Measurements from ENCODE around the gene BEND7. TPM values are rescaled to one million over a fixed set of nuclear protein-coding genes. Genes with fewer than 3 reads are reported as not detected.
A peak's percentile ranks its signal among the peaks of the same experiment; 100 is the strongest.

BEND7 gene
- total RNA-seq, 1 donor from 2014 or later: 25.0 TPM

DNA sequence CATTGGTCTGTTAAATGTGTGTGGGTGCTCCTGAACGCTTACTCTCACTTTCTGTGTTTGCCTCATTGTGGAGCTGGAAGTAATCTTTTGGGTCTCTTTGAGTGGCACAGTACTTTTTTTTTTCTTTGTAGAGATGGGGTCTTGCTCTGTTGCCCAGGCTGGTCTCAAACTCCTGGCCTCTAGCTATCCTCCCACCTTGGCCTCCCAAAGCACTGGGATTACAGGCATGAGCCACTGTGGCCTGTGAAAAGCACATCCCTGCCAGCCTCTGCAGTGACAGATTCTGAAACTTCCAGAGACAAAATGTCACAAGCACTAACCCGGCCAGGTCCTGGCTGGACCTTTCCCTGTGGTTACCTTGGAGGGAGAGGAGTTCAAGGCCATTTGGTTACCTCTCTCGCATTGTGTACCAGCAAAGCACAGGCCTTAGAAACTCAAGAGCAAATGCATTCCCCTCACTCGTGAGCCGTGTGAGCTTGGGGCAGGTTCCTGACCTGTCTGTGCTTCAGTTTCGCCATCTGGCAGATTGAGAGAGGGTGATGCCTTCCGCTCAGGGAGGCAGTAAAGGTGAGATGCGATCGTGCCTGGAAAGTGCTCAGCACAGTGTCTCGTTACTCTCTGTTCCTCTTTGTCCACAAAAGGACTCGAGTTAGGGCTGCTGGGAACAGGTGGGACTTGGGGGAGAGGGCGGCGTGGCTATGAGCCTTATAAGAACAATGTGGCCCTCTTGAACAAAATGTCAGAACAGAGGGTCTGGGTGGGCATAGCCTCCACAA lies 108.1 kb downstream of the BEND7 start:
- Mint-ChIP-seq H3K36me3 (ENCODE audit: low read depth) (no peaks in the 10 kb centered on the region), H3K27me3 (ENCODE audit: low read depth) (peaks cover 2% of the 10 kb centered on the region), H3K27ac (ENCODE audit: unreplicated experiment) (peak overlapping the region; percentile 6), H3K4me3 (no peak overlapping the region), H3K9me3 (no peaks in the 10 kb centered on the region), H3K4me1 (no peaks in the 10 kb centered on the region)
- TF ChIP-seq, protein P1, sequence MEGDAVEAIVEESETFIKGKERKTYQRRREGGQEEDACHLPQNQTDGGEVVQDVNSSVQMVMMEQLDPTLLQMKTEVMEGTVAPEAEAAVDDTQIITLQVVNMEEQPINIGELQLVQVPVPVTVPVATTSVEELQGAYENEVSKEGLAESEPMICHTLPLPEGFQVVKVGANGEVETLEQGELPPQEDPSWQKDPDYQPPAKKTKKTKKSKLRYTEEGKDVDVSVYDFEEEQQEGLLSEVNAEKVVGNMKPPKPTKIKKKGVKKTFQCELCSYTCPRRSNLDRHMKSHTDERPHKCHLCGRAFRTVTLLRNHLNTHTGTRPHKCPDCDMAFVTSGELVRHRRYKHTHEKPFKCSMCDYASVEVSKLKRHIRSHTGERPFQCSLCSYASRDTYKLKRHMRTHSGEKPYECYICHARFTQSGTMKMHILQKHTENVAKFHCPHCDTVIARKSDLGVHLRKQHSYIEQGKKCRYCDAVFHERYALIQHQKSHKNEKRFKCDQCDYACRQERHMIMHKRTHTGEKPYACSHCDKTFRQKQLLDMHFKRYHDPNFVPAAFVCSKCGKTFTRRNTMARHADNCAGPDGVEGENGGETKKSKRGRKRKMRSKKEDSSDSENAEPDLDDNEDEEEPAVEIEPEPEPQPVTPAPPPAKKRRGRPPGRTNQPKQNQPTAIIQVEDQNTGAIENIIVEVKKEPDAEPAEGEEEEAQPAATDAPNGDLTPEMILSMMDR (conservative IDR thresholded peaks at IDR 0.05): no peak
- no peak for DNase-seq (ENCODE audit: low read depth, low spot score)

DNA sequence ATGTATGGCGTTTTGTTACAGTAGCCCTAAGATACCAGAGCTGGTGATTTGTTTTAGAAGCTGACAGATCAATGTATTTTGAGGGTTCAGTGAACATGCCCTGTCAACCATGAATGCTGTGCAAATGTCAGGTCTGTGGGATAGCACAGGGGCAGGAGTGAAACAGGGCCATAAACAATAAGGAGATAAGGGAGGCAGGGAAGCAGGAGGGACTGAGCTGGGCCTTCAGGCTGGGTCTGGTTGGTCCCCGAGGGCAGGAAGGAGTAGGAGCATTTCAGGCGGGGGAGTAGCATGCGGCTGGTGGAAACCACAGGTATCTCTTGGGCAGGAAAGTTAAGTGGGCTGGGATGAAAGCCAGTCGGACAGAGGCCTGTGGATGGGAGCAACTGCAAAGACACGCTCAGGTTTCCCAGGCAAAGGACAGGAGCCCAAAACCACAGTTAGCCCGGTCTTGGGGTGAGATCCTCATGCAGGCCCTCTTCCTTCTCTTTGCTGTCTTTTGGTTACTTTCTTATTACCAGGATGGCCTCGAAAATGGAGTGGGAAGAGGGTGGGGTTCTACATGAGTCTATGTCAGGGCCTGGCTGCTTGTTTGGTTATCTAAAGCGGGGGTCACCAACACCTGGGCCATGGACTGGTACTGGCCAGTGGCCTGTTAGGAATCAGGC lies 111.2 kb downstream of the BEND7 start:
- TF ChIP-seq, protein P1 (conservative IDR thresholded peaks at IDR 0.05): no peak
- no peaks in the 10 kb centered on the region for H3K4me1 Mint-ChIP-seq

DNA sequence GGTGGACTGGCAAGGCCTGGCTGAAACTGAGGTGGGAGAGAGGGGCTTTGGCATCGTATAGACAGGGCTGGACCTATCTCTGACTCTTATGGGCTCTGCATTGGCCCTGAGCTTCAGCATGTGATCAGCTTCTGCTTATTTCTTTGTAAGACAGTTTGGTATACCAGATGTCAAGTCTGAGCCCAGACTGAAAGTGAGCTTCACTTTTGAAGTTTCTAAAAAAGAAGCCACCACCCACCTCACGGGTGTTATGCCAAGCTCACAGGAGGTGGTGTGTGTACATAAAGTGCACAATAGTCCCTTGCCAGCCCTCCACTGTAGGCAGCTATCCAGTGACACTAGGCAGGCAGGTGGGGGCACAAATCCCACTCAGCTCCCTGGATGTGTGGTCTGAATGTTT lies 112.1 kb downstream of the BEND7 start:
- no peaks in the 10 kb centered on the region for H3K27me3 Mint-ChIP-seq (ENCODE audit: low read depth)
- TF ChIP-seq, protein P1 (conservative IDR thresholded peaks at IDR 0.05): no peak
- no peak for DNase-seq (ENCODE audit: low read depth, low spot score)
- no peaks in the 10 kb centered on the region for H3K4me1 Mint-ChIP-seq
- H3K9me3 Mint-ChIP-seq: peaks cover 8% of the 10 kb centered on the region
- H3K4me3 Mint-ChIP-seq: no peak overlapping the region
- no peaks in the 10 kb centered on the region for H3K36me3 Mint-ChIP-seq (ENCODE audit: low read depth)
- H3K27ac Mint-ChIP-seq (ENCODE audit: unreplicated experiment): peak overlapping the region; percentile 43

More for the DNA sequence above, 111.2 kb downstream of the BEND7 start:
- DNase-seq (ENCODE audit: low read depth, low spot score): no peak
- peak overlapping the region; percentile 96 for H3K27ac Mint-ChIP-seq (ENCODE audit: unreplicated experiment)
- H3K36me3 Mint-ChIP-seq (ENCODE audit: low read depth): no peaks in the 10 kb centered on the region
- no peak overlapping the region for H3K4me3 Mint-ChIP-seq
- H3K27me3 Mint-ChIP-seq (ENCODE audit: low read depth): no peaks in the 10 kb centered on the region
- H3K9me3 Mint-ChIP-seq: peaks cover 8% of the 10 kb centered on the region

DNA sequence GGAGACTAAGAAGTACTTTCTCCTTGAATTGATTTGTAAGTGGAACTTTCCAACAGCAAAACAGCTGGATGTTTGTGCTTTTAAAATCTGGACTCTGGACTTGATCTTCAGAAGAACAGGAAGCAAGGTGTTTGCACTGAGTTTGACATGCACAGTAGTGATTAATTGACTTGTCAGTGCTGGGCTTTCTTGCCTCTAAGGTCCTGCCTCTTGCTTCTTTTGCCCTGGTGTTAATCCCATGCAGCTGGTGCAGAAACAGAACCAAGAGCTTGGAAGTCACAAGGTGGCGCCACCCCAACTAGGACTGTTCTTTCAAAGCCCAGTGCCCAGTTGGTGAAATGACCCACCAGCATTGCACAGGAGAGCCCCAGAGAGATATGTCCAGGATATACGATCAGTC lies 114.0 kb downstream of the BEND7 start:
- TF ChIP-seq, protein P1 (conservative IDR thresholded peaks at IDR 0.05): peak; percentile 43
- Mint-ChIP-seq H3K4me1 (no peaks in the 10 kb centered on the region), H3K36me3 (ENCODE audit: low read depth) (no peaks in the 10 kb centered on the region), H3K27ac (ENCODE audit: unreplicated experiment) (no peak overlapping the region), H3K9me3 (peaks cover 8% of the 10 kb centered on the region), H3K4me3 (no peak overlapping the region), H3K27me3 (ENCODE audit: low read depth) (no peaks in the 10 kb centered on the region)
- peak; percentile 10 for DNase-seq (ENCODE audit: low read depth, low spot score)

DNA sequence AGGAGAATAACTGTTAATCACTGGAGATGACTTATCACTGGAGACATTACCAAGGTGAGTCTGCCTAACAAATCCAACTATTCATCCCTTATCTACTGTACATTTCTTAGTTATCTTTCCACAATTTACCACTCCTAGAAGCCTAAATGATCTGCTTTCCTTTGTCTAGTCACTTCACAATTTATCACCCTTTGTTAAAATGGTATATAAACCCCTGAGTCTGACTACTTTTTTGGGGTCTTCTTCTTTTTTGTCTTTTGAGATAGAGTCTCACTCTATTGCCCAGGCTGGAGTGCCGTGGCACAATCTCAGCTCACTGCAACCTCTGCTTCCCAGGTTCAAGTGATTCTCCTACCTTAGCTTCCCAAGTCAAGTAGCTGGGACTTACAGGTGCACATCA lies 114.7 kb downstream of the BEND7 start:
- H3K36me3 Mint-ChIP-seq (ENCODE audit: low read depth): no peaks in the 10 kb centered on the region
- no peaks in the 10 kb centered on the region for H3K27me3 Mint-ChIP-seq (ENCODE audit: low read depth)
- TF ChIP-seq, protein P1 (conservative IDR thresholded peaks at IDR 0.05): no peak
- peaks cover 8% of the 10 kb centered on the region for H3K9me3 Mint-ChIP-seq
- no peak overlapping the region for H3K4me3 Mint-ChIP-seq
- no peak overlapping the region for H3K27ac Mint-ChIP-seq (ENCODE audit: unreplicated experiment)
- no peaks in the 10 kb centered on the region for H3K4me1 Mint-ChIP-seq
- no peak for DNase-seq (ENCODE audit: low read depth, low spot score)

Measured in neural crest cell (in vitro differentiated cells).